H9 (cell line): Measurements from ENCODE around the gene ZNF708. TPM values are rescaled to one million over a fixed set of nuclear protein-coding genes. Genes with fewer than 3 reads are reported as not detected.

Experiments used
- DNase-seq: peaks from one replicate; pipeline ENCODE4 v3.0.0-alpha.2; 2017
- H2AFZ ChIP-seq: one replicate; pipeline ENCODE4 v1.6.1; 2013; ENCODE audit warnings: mild to moderate bottlenecking, low read length, control low read depth, moderate library complexity
- H2AK5ac ChIP-seq: 2 replicates; pipeline ENCODE4 v1.6.1; 2013; ENCODE audit warnings: low read length, control low read depth, mixed read lengths; ENCODE audit not compliant: insufficient read length
- H2BK120ac ChIP-seq: one replicate; pipeline ENCODE4 v1.6.1; 2013; ENCODE audit warnings: low read depth, mild to moderate bottlenecking, low read length, control low read depth, inconsistent platforms; ENCODE audit not compliant: poor library complexity, severe bottlenecking
- H2BK12ac ChIP-seq: 2 replicates; pipeline ENCODE4 v1.6.1; 2013; ENCODE audit warnings: low read length, control low read depth, mixed read lengths, low read depth; ENCODE audit not compliant: insufficient read length
- H2BK15ac ChIP-seq: 2 replicates; pipeline ENCODE4 v1.6.1; 2013; ENCODE audit warnings: low read depth, low read length, control low read depth
- H2BK20ac ChIP-seq: one replicate; pipeline ENCODE4 v1.6.1; 2013; ENCODE audit warnings: low read depth, mild to moderate bottlenecking, low read length, control low read depth, inconsistent platforms; ENCODE audit not compliant: poor library complexity, severe bottlenecking
- H2BK5ac ChIP-seq: 2 replicates; pipeline ENCODE4 v1.6.1; 2013; ENCODE audit warnings: low read length, control low read depth, mixed read lengths; ENCODE audit not compliant: insufficient read length
- H3K14ac ChIP-seq: 2 replicates; pipeline ENCODE4 v1.6.1; 2013; ENCODE audit warnings: low read length, control low read depth; ENCODE audit not compliant: insufficient read depth
- H3K18ac ChIP-seq: 2 replicates; pipeline ENCODE4 v1.6.1; 2013; ENCODE audit warnings: low read depth, mild to moderate bottlenecking, mixed read lengths, low read length, control low read depth; ENCODE audit not compliant: insufficient read length
- H3K23ac ChIP-seq: 2 replicates; pipeline ENCODE4 v1.6.1; 2013; ENCODE audit warnings: low read length, control low read depth, mixed read lengths, low read depth; ENCODE audit not compliant: insufficient read length
- H3K23me2 ChIP-seq: 2 replicates; pipeline ENCODE4 v1.6.1; 2013; ENCODE audit warnings: low read depth, mild to moderate bottlenecking, mixed read lengths, low read length, control low read depth; ENCODE audit not compliant: insufficient read length, poor library complexity, severe bottlenecking
- H3K27ac ChIP-seq: 2 replicates; pipeline ENCODE4 v1.5.1; 2013; ENCODE audit warnings: low read length, control low read depth, mixed read lengths, low read depth; ENCODE audit not compliant: insufficient read length
- H3K27me3 ChIP-seq: 2 replicates; pipeline ENCODE4 v1.6.1; 2013; ENCODE audit warnings: low read length, control low read depth, inconsistent platforms; ENCODE audit not compliant: insufficient read depth
- H3K4ac ChIP-seq: 2 replicates; pipeline ENCODE4 v1.6.1; 2013; ENCODE audit warnings: low read depth, mild to moderate bottlenecking, control low read depth, inconsistent platforms, low read length, moderate library complexity
- H3K4me1 ChIP-seq: 2 replicates; pipeline ENCODE4 v1.6.1; 2013; ENCODE audit warnings: low read length, control low read depth, inconsistent platforms; ENCODE audit not compliant: insufficient read depth
- H3K4me2 ChIP-seq: 2 replicates; pipeline ENCODE4 v1.6.1; 2013; ENCODE audit warnings: low read length, control low read depth, mixed read lengths; ENCODE audit not compliant: insufficient read length, insufficient read depth
- H3K56ac ChIP-seq: 2 replicates; pipeline ENCODE4 v1.6.1; 2013; ENCODE audit warnings: low read depth, mild to moderate bottlenecking, mixed read lengths, low read length, control low read depth; ENCODE audit not compliant: insufficient read length
- H3K79me1 ChIP-seq: 2 replicates; pipeline ENCODE4 v1.6.1; 2013; ENCODE audit warnings: low read depth, mild to moderate bottlenecking, moderate library complexity, low read length, control low read depth, inconsistent platforms; ENCODE audit not compliant: insufficient read depth, poor library complexity, severe bottlenecking
- H3K79me2 ChIP-seq: 2 replicates; pipeline ENCODE4 v1.6.1; 2013; ENCODE audit warnings: low read length, control low read depth, inconsistent platforms; ENCODE audit not compliant: insufficient read depth
- H3K9ac ChIP-seq: 2 replicates; pipeline ENCODE4 v1.6.1; 2013; ENCODE audit warnings: low read length, control low read depth, mixed read lengths; ENCODE audit not compliant: insufficient read length; ENCODE audit errors: extremely low read depth
- H3K9me3 ChIP-seq: one replicate; pipeline ENCODE4 v1.6.1; 2013; ENCODE audit warnings: low read depth, low read length, inconsistent platforms; ENCODE audit not compliant: control insufficient read depth
- H3T11ph ChIP-seq: one replicate; pipeline ENCODE4 v1.6.1; 2013; ENCODE audit warnings: mild to moderate bottlenecking, low read length, control low read depth, inconsistent platforms
- H4K20me1 ChIP-seq: one replicate; pipeline ENCODE4 v1.6.1; 2013; ENCODE audit not compliant: control insufficient read depth, insufficient read length, insufficient read depth
- H4K5ac ChIP-seq: 2 replicates; pipeline ENCODE4 v1.6.1; 2013; ENCODE audit warnings: low read depth, mild to moderate bottlenecking, mixed read lengths, low read length, control low read depth; ENCODE audit not compliant: insufficient read length
- H4K8ac ChIP-seq: replicated peaks from 2 replicates; pipeline ENCODE4 v1.6.1; 2013; ENCODE audit warnings: low read length, control low read depth, mixed read lengths, low read depth; ENCODE audit not compliant: insufficient read length
- H4K91ac ChIP-seq: 2 replicates; pipeline ENCODE4 v1.6.1; 2013; ENCODE audit warnings: low read depth, mild to moderate bottlenecking, moderate library complexity, mixed read lengths, low read length, control low read depth; ENCODE audit not compliant: insufficient read length
- H3K27ac Mint-ChIP-seq, 3 experiments: 2 replicates in 2 of 3; 3 replicates in 1 of 3; pipeline ENCODE4 v1.8.0; 2020 to 2021; ENCODE audit warnings: mixed read lengths in 3 of 3, mild to moderate bottlenecking in 1 of 3, moderate library complexity in 1 of 3
- H3K27me3 Mint-ChIP-seq: 2 replicates; pipeline ENCODE4 v1.8.0; 2021; ENCODE audit warnings: low read depth, mild to moderate bottlenecking, moderate library complexity, mixed read lengths
- H3K36me3 Mint-ChIP-seq, 3 experiments: 2 replicates in 2 of 3; 3 replicates in 1 of 3; pipeline ENCODE4 v1.8.0; 2020 to 2021; ENCODE audit warnings: low read depth in 3 of 3, mixed read lengths in 3 of 3; ENCODE audit not compliant: insufficient read depth in 1 of 3
- H3K4me1 Mint-ChIP-seq, 2 experiments: 2 replicates each; pipeline ENCODE4 v1.8.0; 2020; ENCODE audit warnings: mixed read lengths in 2 of 2
- H3K4me3 Mint-ChIP-seq, 2 experiments: 2 replicates in 1 of 2; 3 replicates in 1 of 2; pipeline ENCODE4 v1.8.0; 2020 to 2021; ENCODE audit warnings: mild to moderate bottlenecking in 2 of 2, mixed read lengths in 2 of 2, moderate library complexity in 1 of 2
- H3K9me3 Mint-ChIP-seq, 2 experiments: 2 replicates in 1 of 2; 3 replicates in 1 of 2; pipeline ENCODE4 v1.8.0; 2020; ENCODE audit warnings: mild to moderate bottlenecking in 2 of 2, mixed read lengths in 2 of 2, moderate library complexity in 1 of 2
- WGBS: extraction: QIAGEN DNeasy Blood & Tissue Kit; methylation state at CpG from one replicate; pipeline ENCODE4 v1.1.7; 2013; ENCODE audit warnings: missing lambda C conversion rate, low lambda C conversion rate, mixed read lengths; ENCODE audit not compliant: insufficient read length; ENCODE audit errors: extremely low coverage; 5-methylcytosine and 5-hydroxymethylcytosine counted together
- total RNA-seq: library from RNA; stranded (reverse); gene quantifications from 2 replicates; pipeline ENCODE4 v1.2.1, GENCODE V29; 2021
- TF ChIP-seq, protein P1 (sequence below): fragments of 200-600 bp; sonication (generic); conservative IDR thresholded peaks from 3 replicates; pipeline ENCODE4 v1.8.0; 2021; ENCODE audit warnings: antibody characterized with exemption, mild to moderate bottlenecking

The ZNF708 gene
- total RNA-seq, 1 experiment from 2014 or later, result 34.4 TPM

DNA sequence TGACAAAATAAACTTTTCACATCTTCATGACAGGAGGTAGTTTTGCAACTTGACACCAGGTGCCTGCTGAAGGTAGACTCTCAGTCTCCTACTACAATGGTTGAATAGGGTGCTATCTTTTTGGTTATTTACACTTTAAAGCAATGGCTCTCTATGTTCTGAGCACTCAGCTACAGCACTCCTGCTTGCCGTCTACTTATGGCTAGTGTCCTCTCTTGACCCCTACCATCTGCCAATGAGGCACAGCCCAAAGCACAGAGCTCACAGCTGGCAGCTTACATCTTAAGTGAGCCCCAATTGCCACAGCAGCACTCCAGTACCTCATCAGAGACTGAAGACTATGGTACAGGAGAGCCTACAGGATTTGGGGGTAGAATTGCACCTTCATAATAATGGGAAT lies 11.4 kb downstream of the ZNF708 start:
- Mint-ChIP-seq H3K4me3 (no peak overlapping the region), H3K27ac (0 out of 7 replicates have a peak overlapping the region, but pooled peaks of 1 of the 3 experiments have one; percentile 31), H3K4me1 (peaks cover 28 to 30% of the 10 kb centered on the region in 2 experiments), H3K9me3 (no peaks in the 10 kb centered on the region), H3K36me3 (peaks cover 6 to 18% (median 8%) of the 10 kb centered on the region in 3 experiments; a peak in 5 of 7 replicates), H3K27me3 (no peaks in the 10 kb centered on the region)
- no peak overlapping the region for H3T11ph ChIP-seq
- DNase-seq, result no peak
- H2BK15ac ChIP-seq, result no peak overlapping the region
- H2AK5ac ChIP-seq, result no peak overlapping the region
- no peak overlapping the region for H3K14ac ChIP-seq
- H2BK5ac ChIP-seq, result no peak overlapping the region
- no peak overlapping the region for H3K9ac ChIP-seq
- peaks cover 22% of the 10 kb centered on the region; the same call in 1 of the 2 replicates for H3K79me2 ChIP-seq
- no peak overlapping the region for H2BK120ac ChIP-seq
- no peak overlapping the region for H3K23ac ChIP-seq
- no CpG with 5 or more reads among the region's 1 CpG for WGBS
- H3K79me1 ChIP-seq, result peaks cover 13% of the 10 kb centered on the region
- H3K4me1 ChIP-seq, result no peaks in the 10 kb centered on the region; the same call in 1 of the 2 replicates
- no peak overlapping the region for H2BK12ac ChIP-seq
- H3K27me3 ChIP-seq, result no peaks in the 10 kb centered on the region
- H3K4ac ChIP-seq, result no peak overlapping the region
- no peak overlapping the region for H3K27ac ChIP-seq
- no peaks in the 10 kb centered on the region for H3K23me2 ChIP-seq
- no peaks in the 10 kb centered on the region for H3K9me3 ChIP-seq
- no peak overlapping the region for H2BK20ac ChIP-seq
- no peaks in the 10 kb centered on the region for H4K20me1 ChIP-seq
- TF ChIP-seq, protein P1, sequence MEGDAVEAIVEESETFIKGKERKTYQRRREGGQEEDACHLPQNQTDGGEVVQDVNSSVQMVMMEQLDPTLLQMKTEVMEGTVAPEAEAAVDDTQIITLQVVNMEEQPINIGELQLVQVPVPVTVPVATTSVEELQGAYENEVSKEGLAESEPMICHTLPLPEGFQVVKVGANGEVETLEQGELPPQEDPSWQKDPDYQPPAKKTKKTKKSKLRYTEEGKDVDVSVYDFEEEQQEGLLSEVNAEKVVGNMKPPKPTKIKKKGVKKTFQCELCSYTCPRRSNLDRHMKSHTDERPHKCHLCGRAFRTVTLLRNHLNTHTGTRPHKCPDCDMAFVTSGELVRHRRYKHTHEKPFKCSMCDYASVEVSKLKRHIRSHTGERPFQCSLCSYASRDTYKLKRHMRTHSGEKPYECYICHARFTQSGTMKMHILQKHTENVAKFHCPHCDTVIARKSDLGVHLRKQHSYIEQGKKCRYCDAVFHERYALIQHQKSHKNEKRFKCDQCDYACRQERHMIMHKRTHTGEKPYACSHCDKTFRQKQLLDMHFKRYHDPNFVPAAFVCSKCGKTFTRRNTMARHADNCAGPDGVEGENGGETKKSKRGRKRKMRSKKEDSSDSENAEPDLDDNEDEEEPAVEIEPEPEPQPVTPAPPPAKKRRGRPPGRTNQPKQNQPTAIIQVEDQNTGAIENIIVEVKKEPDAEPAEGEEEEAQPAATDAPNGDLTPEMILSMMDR, result no peak
- no peak overlapping the region for H4K8ac ChIP-seq
- H4K91ac ChIP-seq, result no peak overlapping the region
- H3K56ac ChIP-seq, result no peak overlapping the region
- H2AFZ ChIP-seq, result no peak overlapping the region
- H3K18ac ChIP-seq, result no peak overlapping the region
- H3K4me2 ChIP-seq, result no peak overlapping the region
- H4K5ac ChIP-seq, result no peak overlapping the region
